Ectodermal cell (in vitro differentiated cells): ENCODE data around the gene FBH1. TPM values are rescaled to one million over a fixed set of nuclear protein-coding genes. Genes with fewer than 3 reads are reported as not detected.
"Not testable (repeated sequence)": the region's sequence is repeated elsewhere in the genome, so short reads cannot be mapped to it uniquely, and the experiment has no call there.

Source experiments
- H3K27ac ChIP-seq: 2 replicates; pipeline ENCODE4 v1.7.0; 2013; ENCODE audit warnings: mild to moderate bottlenecking, low read depth, low read length; ENCODE audit not compliant: insufficient read depth, poor library complexity, severe bottlenecking
- H3K27me3 ChIP-seq: 2 replicates; pipeline ENCODE4 v1.7.0; 2013; ENCODE audit warnings: mild to moderate bottlenecking, low read length; ENCODE audit not compliant: insufficient read depth, control insufficient read depth, poor library complexity, severe bottlenecking
- H3K36me3 ChIP-seq: one replicate; pipeline ENCODE4 v1.7.0; 2013; ENCODE audit warnings: low read length; ENCODE audit not compliant: control insufficient read depth, insufficient read depth
- H3K4me1 ChIP-seq: one replicate; pipeline ENCODE4 v1.7.0; 2013; ENCODE audit warnings: low read length; ENCODE audit not compliant: control insufficient read depth, insufficient read depth
- H3K4me3 ChIP-seq: 2 replicates; pipeline ENCODE4 v1.7.0; 2013; ENCODE audit warnings: low read depth, low read length, control low read depth; ENCODE audit not compliant: insufficient read depth
- H3K9me3 ChIP-seq: 2 replicates; pipeline ENCODE4 v1.7.0; 2013; ENCODE audit warnings: mild to moderate bottlenecking, low read length, moderate library complexity; ENCODE audit not compliant: control insufficient read depth
- WGBS, 2 experiments: methylation state at CpG; one replicate each; pipeline ENCODE4 v1.1.7; 2013; ENCODE audit warnings: missing lambda C conversion rate in 2 of 2; 5-methylcytosine and 5-hydroxymethylcytosine counted together
- polyA plus RNA-seq, 4 experiments: library from polyadenylated mRNA; stranded (reverse); fragments of 50-300 nt; gene quantifications; one replicate each; pipeline ENCODE4 v1.2.3, GENCODE V29; 2013

FBH1 gene
- polyA plus RNA-seq (2013, experiment 1 of 4): 43.7 TPM
- polyA plus RNA-seq (2013, experiment 2 of 4): 42.5 TPM
- polyA plus RNA-seq (2013, experiment 3 of 4): 39.4 TPM
- 40.8 TPM for polyA plus RNA-seq (2013, experiment 4 of 4)

DNA sequence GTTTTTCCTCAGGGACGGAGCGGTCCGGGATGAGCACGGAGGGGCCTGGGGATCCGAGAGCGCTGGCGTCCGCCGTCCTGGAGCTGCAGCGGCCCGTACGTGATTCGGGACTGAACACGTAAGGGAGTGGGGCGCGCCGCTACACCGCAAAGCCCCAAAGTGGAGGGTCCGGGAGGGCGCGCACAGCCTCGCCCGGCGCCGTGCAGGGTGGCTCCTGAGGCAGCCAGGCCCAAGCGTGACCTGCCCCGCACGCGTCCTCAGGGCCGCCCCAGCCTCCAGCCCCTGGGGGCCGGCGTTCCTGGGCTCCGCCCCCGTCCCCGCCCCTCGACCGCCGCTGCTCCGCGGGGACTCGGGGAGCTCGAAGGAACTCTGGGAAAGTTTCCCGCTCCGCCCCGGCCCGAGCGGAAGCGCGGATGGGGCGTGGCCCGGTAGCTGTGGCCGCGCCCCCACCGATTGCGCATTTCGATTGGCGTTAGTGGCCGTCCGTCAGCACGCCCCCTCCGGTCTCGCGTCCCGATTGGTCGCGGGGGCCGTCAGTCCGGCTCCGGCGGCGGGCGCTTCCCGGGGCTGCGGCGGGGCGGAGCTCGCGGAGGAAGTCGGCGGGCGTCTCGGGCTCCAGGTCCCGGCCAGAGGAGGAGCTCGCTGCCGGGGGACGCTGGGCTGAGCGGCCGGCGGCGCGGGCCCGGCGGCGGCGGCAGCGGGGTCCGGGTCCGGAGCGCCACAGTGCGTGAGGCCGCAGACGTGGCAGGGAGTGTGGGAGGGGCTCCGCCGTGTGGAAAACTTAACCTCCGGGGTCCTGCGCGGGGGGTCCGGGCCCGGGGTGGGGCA, at the start of gene FBH1, which contains the start of gene ANKRD16:
Gene FBH1 (plus strand): TSS at position 620 of the 828 bp plus-strand sequence. CDS start 103 bp downstream, at position 723.
Gene ANKRD16 (minus strand): TSS at position 270 of the 828 bp plus-strand sequence. CDS start 539 bp downstream, outside the sequence.
- Histone ChIP-seq H3K4me1 (peaks cover 9% of the 10 kb centered on the region), H3K4me3 (peak within 1 kb of the TSS; percentile 92), H3K9me3 (no peaks in the 10 kb centered on the region), H3K36me3 (peaks cover 24% of the 10 kb centered on the region), H3K27ac (peak within 1 kb of the TSS; percentile 50), H3K27me3 (no peaks in the 10 kb centered on the region)
- 0 to 1% methylated on average over 109 of the region's 109 CpGs for whole genome bisulfite sequencing, 2 experiments

- Histone ChIP-seq H3K4me1 (peaks cover 9% of the 10 kb centered on the region), H3K9me3 (no peaks in the 10 kb centered on the region), H3K36me3 (no peaks in the 10 kb centered on the region), H3K4me3 (no peak overlapping the region), H3K27ac (peak overlapping the region; percentile 56), H3K27me3 (no peaks in the 10 kb centered on the region)
- WGBS, 2 experiments: 68 to 73% methylated on average over 40 of the region's 40 CpGs
These were observed 49.4 kb upstream of the FBH1 start for GRCh38 chr10:5840314-5841307.

GRCh38 chr10:5841965-5842364, 48.1 kb upstream of the FBH1 start:
- 93% methylated on average over 14 of the region's 14 CpGs for WGBS, 2 experiments
- Histone ChIP-seq H3K9me3 (no peaks in the 10 kb centered on the region), H3K27ac (no peak overlapping the region), H3K27me3 (no peaks in the 10 kb centered on the region), H3K4me1 (peaks cover 9% of the 10 kb centered on the region), H3K4me3 (no peak overlapping the region), H3K36me3 (no peaks in the 10 kb centered on the region)

GRCh38 chr10:5843686-5844344, 46.2 kb upstream of the FBH1 start:
- 90 to 91% methylated on average over 4 of the region's 4 CpGs for WGBS, 2 experiments
- Histone ChIP-seq H3K36me3 (no peaks in the 10 kb centered on the region), H3K4me3 (no peak overlapping the region), H3K9me3 (no peaks in the 10 kb centered on the region), H3K4me1 (peaks cover 9% of the 10 kb centered on the region), H3K27me3 (no peaks in the 10 kb centered on the region), H3K27ac (no peak overlapping the region)

DNA sequence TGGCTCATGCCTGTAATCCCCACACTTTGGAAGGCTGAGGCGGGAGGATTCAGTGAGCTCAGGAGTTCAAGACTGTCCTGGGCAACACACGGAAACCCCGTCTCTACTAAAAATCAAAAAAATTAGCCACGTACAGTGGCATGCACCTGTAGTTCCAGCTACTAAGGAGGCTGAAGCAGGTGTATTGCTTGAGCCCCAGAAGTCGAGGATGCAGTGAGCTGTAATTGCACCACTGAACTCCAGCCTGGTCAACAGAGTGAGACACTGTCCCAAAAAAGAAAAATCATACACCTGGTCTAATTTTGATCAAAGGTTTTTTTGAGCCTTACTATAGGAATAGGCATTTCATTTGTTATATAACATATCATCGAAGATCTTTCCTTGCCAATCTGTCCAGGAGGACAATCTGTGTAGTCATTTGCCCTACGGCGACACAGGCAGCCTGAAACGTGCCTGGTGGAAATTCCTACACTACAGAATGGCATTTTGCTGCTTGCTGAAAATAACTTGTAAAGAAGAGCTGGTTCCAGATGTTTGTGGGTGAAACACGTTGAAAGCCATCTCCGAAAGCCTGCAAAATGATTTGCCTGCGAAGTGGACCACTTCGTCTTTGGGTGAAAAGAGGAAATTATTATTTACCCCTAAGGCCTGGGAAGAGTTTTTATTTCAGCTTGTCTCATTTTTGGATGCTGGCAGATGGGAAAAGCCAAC, 45.5 kb upstream of the FBH1 start:
- Histone ChIP-seq H3K36me3 (no peaks in the 10 kb centered on the region), H3K4me3 (no peak overlapping the region), H3K27ac (no peak overlapping the region), H3K27me3 (no peaks in the 10 kb centered on the region), H3K4me1 (peaks cover 9% of the 10 kb centered on the region), H3K9me3 (no peaks in the 10 kb centered on the region)
- WGBS, 2 experiments: 89 to 90% methylated on average over 13 of the region's 13 CpGs

GRCh38 chr10:5846667-5847066, 43.4 kb upstream of the FBH1 start:
- H3K36me3 ChIP-seq, H3K9me3 ChIP-seq, H3K4me3 ChIP-seq, H3K4me1 ChIP-seq, H3K27me3 ChIP-seq, H3K27ac ChIP-seq: not testable (repeated sequence)
- WGBS, 2 experiments: 91 to 94% methylated on average over 4 of the region's 4 CpGs

- Histone ChIP-seq H3K27ac (no peak overlapping the region), H3K4me3 (no peak overlapping the region), H3K4me1 (no peaks in the 10 kb centered on the region), H3K36me3 (no peaks in the 10 kb centered on the region), H3K27me3 (no peaks in the 10 kb centered on the region), H3K9me3 (no peaks in the 10 kb centered on the region)
- 84 to 87% methylated on average over 5 of the region's 5 CpGs for WGBS, 2 experiments
These were observed 35.9 kb upstream of the FBH1 start for GRCh38 chr10:5854131-5854475.

GRCh38 chr10:5855979-5856700, 33.9 kb upstream of the FBH1 start:
- H3K27me3 ChIP-seq: no peaks in the 10 kb centered on the region
- H3K4me1 ChIP-seq: no peaks in the 10 kb centered on the region
- no peaks in the 10 kb centered on the region for H3K9me3 ChIP-seq
- WGBS, 2 experiments: 81 to 84% methylated on average over 18 of the region's 18 CpGs
- H3K4me3 ChIP-seq: no peak overlapping the region
- no peaks in the 10 kb centered on the region for H3K36me3 ChIP-seq
- H3K27ac ChIP-seq: no peak overlapping the region

DNA sequence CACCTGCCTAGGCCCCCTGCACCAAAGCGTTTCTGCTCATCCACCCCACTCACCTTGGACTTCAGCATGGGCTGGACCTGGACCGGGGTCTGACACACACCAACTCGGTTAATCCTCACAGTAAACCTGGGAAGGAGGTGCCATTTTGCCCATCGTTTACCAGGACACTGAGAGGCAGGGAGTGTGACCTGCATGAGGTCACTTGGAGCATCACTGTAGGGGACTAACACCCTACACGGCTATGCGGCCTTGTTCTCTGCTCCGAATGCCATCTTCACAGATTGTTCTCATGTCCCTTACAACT, 33.4 kb upstream of the FBH1 start:
- no peak overlapping the region for H3K4me3 ChIP-seq
- H3K27ac ChIP-seq: no peak overlapping the region
- H3K9me3 ChIP-seq: no peaks in the 10 kb centered on the region
- H3K4me1 ChIP-seq: no peaks in the 10 kb centered on the region
- H3K36me3 ChIP-seq: no peaks in the 10 kb centered on the region
- H3K27me3 ChIP-seq: no peaks in the 10 kb centered on the region
- 90 to 91% methylated on average over 7 of the region's 7 CpGs for WGBS, 2 experiments
